HCT116 (cell line): ENCODE results near the gene RASGRP2. TPM values are rescaled to one million over a fixed set of nuclear protein-coding genes. Genes with fewer than 3 reads are reported as not detected.

ENCODE experiments used
- ATAC-seq: fragments of 200-7000 bp; cut with Tn5 transposase; 2 replicates; pipeline ENCODE4 v1.9.1; 2020; ENCODE audit warnings: mild to moderate bottlenecking, moderate library complexity
- BruUV-seq: library from RNA; stranded (reverse); fragments of 400-500 nt; replicated peaks from 2 replicates; lab custom pipeline; 2021; lab: Mats Ljungman, UMichigan
- CTCF ChIA-PET: fragments of 300-600 bp; sonication (Branson Sonifier 250); formaldehyde crosslinking; loops from one replicate; lab custom pipeline; 2021; ENCODE audit warnings: antibody characterized with exemption; lab: Charles Lee
- POLR2A ChIA-PET: fragments of 300-600, 350-600 bp; sonication (Branson Sonifier 250); formaldehyde crosslinking; loops from one replicate; lab custom pipeline; 2021; ENCODE audit warnings: antibody characterized with exemption; lab: Charles Lee
- RAD21 ChIA-PET, 2 experiments: fragments of 300-600 bp; sonication (Branson Sonifier 250); formaldehyde crosslinking; loops; one replicate each; lab custom pipeline; 2023; ENCODE audit warnings: low total read pairs in 2 of 2; ENCODE audit not compliant: uncharacterized antibody in 2 of 2, unreplicated experiment in 2 of 2, low non-redundant PET in 1 of 2; lab: Charles Lee
- DNase-seq: peaks from one replicate; pipeline ENCODE4 v3.0.0-alpha.2; 2010; ENCODE audit warnings: low read depth, low spot score
- H2AFZ ChIP-seq: fragments of 200-600 bp; shearing (Covaris generic), sonication (generic); 2 replicates; pipeline ENCODE4 v1.6.1; 2017; ENCODE audit warnings: low read depth, mixed run types, mixed read lengths, antibody characterized with exemption, low read length; ENCODE audit not compliant: poor library complexity, severe bottlenecking
- H3K27ac ChIP-seq: 2 replicates; pipeline ENCODE4 v1.5.1; 2012; ENCODE audit warnings: low read depth, low read length
- H3K27me3 ChIP-seq: fragments of 200-600 bp; sonication (generic); 2 replicates; pipeline ENCODE4 v1.6.1; 2016; ENCODE audit warnings: mixed run types, low read length, mixed read lengths; ENCODE audit not compliant: insufficient read depth
- H3K36me3 ChIP-seq, 2 experiments: fragments of 200-500 bp in 1 of 2; fragments of 200-600 bp in 1 of 2; sonication (Bioruptor generic) in 1 of 2; sonication (generic) in 1 of 2; 2 replicates each; pipeline versions ENCODE4 v1.5.1 to v1.6.1; 2014 to 2016; ENCODE audit warnings: low read length in 2 of 2, inconsistent platforms in 1 of 2, mixed read lengths in 1 of 2, mixed run types in 1 of 2; ENCODE audit not compliant: insufficient read depth in 2 of 2, control insufficient read depth in 1 of 2
- H3K4me1 ChIP-seq, 2 experiments: fragments of 200-600 bp in 1 of 2; sonication (generic) in 1 of 2; 2 replicates each; pipeline versions ENCODE4 v1.5.1 to v1.6.1; 2012 to 2017; ENCODE audit warnings: low read length in 2 of 2, inconsistent platforms in 1 of 2, mild to moderate bottlenecking in 1 of 2, mixed read lengths in 1 of 2, mixed run types in 1 of 2, moderate library complexity in 1 of 2; ENCODE audit not compliant: insufficient read depth in 2 of 2, control insufficient read depth in 1 of 2
- H3K4me2 ChIP-seq: fragments of 200-600 bp; sonication (generic); 2 replicates; pipeline ENCODE4 v1.6.1; 2017; ENCODE audit warnings: mixed run types, low read length, mixed read lengths
- H3K4me3 ChIP-seq, 2 experiments: fragments of 200-600 bp in 1 of 2; sonication (generic) in 1 of 2; replicated peaks in 1 of 2; 2 replicates each; pipeline ENCODE4 v1.5.1; 2011 to 2016; ENCODE audit warnings: low read length in 2 of 2, control low read depth in 1 of 2, low read depth in 1 of 2, mild to moderate bottlenecking in 1 of 2, mixed read lengths in 1 of 2, mixed run types in 1 of 2
- H3K79me2 ChIP-seq: fragments of 200-600 bp; sonication (generic); 2 replicates; pipeline ENCODE4 v1.6.1; 2017; ENCODE audit warnings: mild to moderate bottlenecking, mixed run types, low read length, moderate library complexity, mixed read lengths; ENCODE audit not compliant: insufficient read depth
- H3K9ac ChIP-seq: fragments of 200-600 bp; sonication (generic); 2 replicates; pipeline ENCODE4 v1.6.1; 2016; ENCODE audit warnings: low read length, mixed read lengths
- H3K9me2 ChIP-seq: fragments of 200-600 bp; sonication (generic), shearing (Covaris generic); 2 replicates; pipeline ENCODE4 v1.6.1; 2017; ENCODE audit warnings: mixed run types, mild to moderate bottlenecking, moderate library complexity; ENCODE audit not compliant: insufficient read depth
- H3K9me3 ChIP-seq, 2 experiments: fragments of 200-500 bp in 1 of 2; fragments of 200-600 bp in 1 of 2; sonication (Bioruptor generic) in 1 of 2; sonication (generic) in 1 of 2; 2 replicates each; pipeline ENCODE4 v1.6.1; 2014 to 2017; ENCODE audit warnings: low read length in 2 of 2, mixed read lengths in 2 of 2, inconsistent platforms in 1 of 2, low read depth in 1 of 2, mild to moderate bottlenecking in 1 of 2, mixed run types in 1 of 2, moderate library complexity in 1 of 2; ENCODE audit not compliant: control insufficient read depth in 1 of 2, insufficient read depth in 1 of 2
- H4K20me1 ChIP-seq: fragments of 200-600 bp; sonication (generic), shearing (Covaris generic); 2 replicates; pipeline ENCODE4 v1.6.1; 2017; ENCODE audit warnings: mixed run types, mild to moderate bottlenecking, moderate library complexity; ENCODE audit not compliant: insufficient read depth
- CTCF ChIP-seq, 3 experiments: fragments of 200-600 bp in 1 of 3; sonication (generic) in 1 of 3; IDR thresholded peaks in 2 of 3; conservative IDR thresholded peaks in 1 of 3; 2 replicates each; pipeline ENCODE4 v1.5.1; 2012 to 2017; ENCODE audit warnings: low read depth in 2 of 3, low read length in 2 of 3, antibody characterized with exemption in 1 of 3, borderline replicate concordance in 1 of 3, control low read depth in 1 of 3, mild to moderate bottlenecking in 1 of 3, mixed read lengths in 1 of 3, mixed run types in 1 of 3, moderate library complexity in 1 of 3; ENCODE audit not compliant: insufficient read depth in 1 of 3
- REST ChIP-seq: IDR thresholded peaks from 2 replicates; pipeline ENCODE4 v1.6.1; 2012; ENCODE audit warnings: low read depth
- intact Hi-C: fragments of 100-400 bp; cut with micrococcal nuclease; formaldehyde crosslinking; loops from 2 replicates; pipeline ENCODE4 v1.10.0; 2022
- total RNA-seq: library from RNA; stranded (reverse); gene quantifications from one replicate; pipeline ENCODE4 v1.2.1, GENCODE V29; 2021; ENCODE audit not compliant: unreplicated experiment

The RASGRP2 gene
- total RNA-seq, 1 experiment from 2014 or later = 12.8 TPM

GRCh38 chr11:64767344-64768299 lies 23.7 kb upstream of the RASGRP2 start:
- ATAC-seq (peak; percentile 77), DNase-seq (peak; percentile 45)
- Histone ChIP-seq H3K4me3 (no peak overlapping the region), H3K9ac (no peak overlapping the region), H2AFZ (no peak overlapping the region), H4K20me1 (peaks cover 44% of the 10 kb centered on the region; the same call in 1 of the 2 replicates), H3K4me1 (no peaks in the 10 kb centered on the region; a peak in 1 of 4 replicates), H3K27me3 (no peaks in the 10 kb centered on the region), H3K36me3 (peaks cover 87 to 91% of the 10 kb centered on the region in 2 experiments), H3K79me2 (peaks cover 78% of the 10 kb centered on the region), H3K9me2 (no peaks in the 10 kb centered on the region), H3K27ac (no peak overlapping the region; the same call in 1 of the 2 replicates), H3K4me2 (no peak overlapping the region), H3K9me3 (no peaks in the 10 kb centered on the region)
- CTCF ChIA-PET = no interaction called here
- POLR2A ChIA-PET = no interaction called here
- intact Hi-C loops = no loop called here
- RAD21 ChIA-PET = no interaction called here
- no TSS peak for BruUV-seq
- peak in 2 of 3 experiments; percentile 83 to 85; a peak in 4 of 6 replicates for TF ChIP-seq CTCF (IDR thresholded peaks at IDR 0.05 in 2 of 3, conservative IDR thresholded peaks at IDR 0.05 in 1 of 3; ENCODE audit: borderline replicate concordance in 1 of 3, insufficient read depth in 1 of 3, low read depth in 2 of 3, low read length in 2 of 3)
- no peak for TF ChIP-seq REST
